Esophagus (tissue), 2 donors: ENCODE data around the gene MBD4. TPM values are rescaled to one million over a fixed set of nuclear protein-coding genes. Genes with fewer than 3 reads are reported as not detected.
"Not testable (repeated sequence)": the region's sequence is repeated elsewhere in the genome, so short reads cannot be mapped to it uniquely, and the experiment has no call there.

ENCODE experiments used
- H3K27ac ChIP-seq, 2 donors: one replicate each; pipeline ENCODE4 v1.5.1; 2013; ENCODE audit warnings: low read depth in 2 of 2, mild to moderate bottlenecking in 2 of 2, inconsistent platforms in 1 of 2, low read length in 1 of 2, moderate library complexity in 1 of 2
- H3K27me3 ChIP-seq, 2 donors: one replicate each; pipeline ENCODE4 v1.6.1; 2013; ENCODE audit warnings: low read length in 2 of 2, control low read depth in 1 of 2, mild to moderate bottlenecking in 1 of 2; ENCODE audit not compliant: insufficient read depth in 2 of 2, control insufficient read depth in 1 of 2
- H3K36me3 ChIP-seq, 2 donors: one replicate each; pipeline ENCODE4 v1.6.1; 2013; ENCODE audit warnings: low read length in 1 of 2; ENCODE audit not compliant: control insufficient read depth in 2 of 2, insufficient read depth in 2 of 2
- H3K4me1 ChIP-seq, 2 donors: one replicate each; pipeline ENCODE4 v1.6.1; 2013; ENCODE audit warnings: low read length in 1 of 2; ENCODE audit not compliant: control insufficient read depth in 2 of 2, insufficient read depth in 2 of 2
- H3K4me3 ChIP-seq, 2 donors: one replicate each; pipeline ENCODE4 v1.5.1; 2013; ENCODE audit warnings: low read length in 2 of 2, mild to moderate bottlenecking in 2 of 2, low read depth in 1 of 2, moderate library complexity in 1 of 2
- H3K9me3 ChIP-seq, 2 donors: one replicate each; pipeline ENCODE4 v1.6.1; 2013; ENCODE audit warnings: mild to moderate bottlenecking in 2 of 2, low read depth in 1 of 2, low read length in 1 of 2, moderate library complexity in 1 of 2; ENCODE audit not compliant: control insufficient read depth in 2 of 2, insufficient read depth in 1 of 2
- WGBS, 2 donors: extraction: QIAGEN DNeasy Blood & Tissue Kit; methylation state at CpG; one replicate each; pipeline ENCODE4 v1.1.7; 2013; 5-methylcytosine and 5-hydroxymethylcytosine counted together
- polyA plus RNA-seq, 2 donors: library from polyadenylated mRNA; stranded (reverse); fragments of 200-250 nt; gene quantifications; one replicate each; pipeline ENCODE4 v1.2.3, GENCODE V29; 2013
- donor health status: healthy with polysubstance abuse.
- donor health status: Bipolar disorder and iron deficiency.

MBD4 gene
- polyA plus RNA-seq, 2 donors: 6.2 to 13.4 TPM

DNA sequence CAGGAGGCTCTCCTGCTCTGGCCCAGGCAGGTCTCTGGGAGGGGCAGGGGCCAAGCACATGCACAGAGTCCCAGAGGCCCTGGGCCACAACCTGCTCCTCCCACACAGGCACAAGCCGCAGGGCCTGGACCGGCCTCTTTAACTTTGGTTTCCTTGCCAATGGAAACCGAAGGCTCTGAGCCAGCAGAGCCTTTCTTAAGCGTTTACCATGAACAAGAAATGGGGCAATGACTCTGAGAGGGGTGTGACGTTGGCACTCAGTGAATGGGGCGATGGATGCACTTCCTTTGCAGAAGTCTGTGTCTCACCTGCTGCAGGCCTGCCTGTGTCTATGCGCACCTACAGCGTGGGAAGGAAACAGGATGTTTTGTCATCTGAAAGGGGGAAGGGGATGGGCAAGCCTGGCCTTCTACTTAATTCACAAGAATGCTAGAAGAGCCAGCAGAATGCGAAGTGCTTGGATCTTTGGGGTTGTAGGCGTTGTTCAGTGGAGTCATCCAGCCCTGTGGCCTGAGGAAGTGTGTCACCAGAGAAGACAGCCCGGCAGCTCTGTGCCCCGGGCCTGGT is 42.1 kb upstream of the MBD4 start:
- Histone ChIP-seq H3K4me1 (peaks cover 0 to 10% of the 10 kb centered on the region in 2 donors), H3K4me3 (no peak overlapping the region), H3K27me3 (no peaks in the 10 kb centered on the region), H3K36me3 (peaks cover 0 to 13% of the 10 kb centered on the region in 2 donors), H3K27ac (peak overlapping the region; percentile 51 to 91), H3K9me3 (no peaks in the 10 kb centered on the region)
- 28 to 49% methylated on average over 12 of the region's 12 CpGs for WGBS, 2 donors

DNA sequence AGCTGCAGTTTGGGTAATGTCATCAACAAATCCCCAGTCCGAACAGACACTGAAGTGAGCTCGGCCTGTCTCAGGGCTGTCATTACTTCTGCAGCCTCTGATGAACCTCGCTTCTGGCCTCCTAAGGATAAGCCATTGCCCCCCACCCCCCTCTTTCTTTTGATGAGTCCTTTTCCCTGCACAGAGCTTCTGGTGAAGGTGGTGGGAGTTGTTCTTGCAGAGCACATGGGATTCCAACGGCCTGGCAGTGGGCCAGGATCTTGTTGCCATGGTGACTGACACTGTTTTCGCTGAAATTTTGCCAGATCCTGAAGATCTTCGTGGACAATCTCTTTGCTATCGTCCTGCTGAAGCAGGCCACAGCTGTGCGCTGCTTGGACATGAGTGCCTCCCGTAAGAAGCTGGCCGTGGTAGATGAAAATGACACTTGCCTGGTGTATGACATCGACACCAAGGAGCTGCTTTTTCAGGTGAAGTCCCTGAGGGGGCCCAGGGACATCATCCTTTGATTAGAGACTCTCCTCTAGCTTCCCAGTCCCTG is 41.5 kb upstream of the MBD4 start:
- Histone ChIP-seq H3K36me3 (peaks cover 0 to 13% of the 10 kb centered on the region in 2 donors), H3K27ac (peak overlapping the region; percentile 51 to 91), H3K4me1 (peaks cover 0 to 10% of the 10 kb centered on the region in 2 donors)
- H3K4me3 ChIP-seq, H3K9me3 ChIP-seq, H3K27me3 ChIP-seq: not testable (repeated sequence)
- 43 to 54% methylated on average over 7 to 8 of the region's 11 CpGs for WGBS, 2 donors

DNA sequence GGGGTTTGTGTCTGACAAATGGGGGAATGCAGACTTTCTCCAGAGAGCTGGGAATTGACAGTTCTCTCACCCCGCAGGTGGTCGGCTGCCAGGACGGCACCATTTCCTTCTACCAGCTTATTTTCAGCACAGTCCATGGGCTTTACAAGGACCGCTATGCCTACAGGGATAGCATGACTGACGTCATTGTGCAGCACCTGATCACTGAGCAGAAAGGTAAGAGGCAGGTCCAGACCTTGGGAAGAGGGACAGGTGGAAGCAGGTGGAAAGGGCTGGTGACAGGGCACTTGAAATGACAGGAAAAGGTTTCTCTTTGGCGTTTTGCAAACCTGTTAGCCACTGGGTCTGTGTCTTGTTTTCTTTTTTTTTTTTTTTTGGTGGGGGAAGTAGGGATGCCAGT is 36.8 kb upstream of the MBD4 start:
- H3K36me3 ChIP-seq: peaks cover 0 to 8% of the 10 kb centered on the region in 2 donors
- no peak overlapping the region for H3K27ac ChIP-seq
- H3K27me3 ChIP-seq: no peaks in the 10 kb centered on the region
- whole genome bisulfite sequencing, 2 donors: 86 to 95% methylated on average over 6 of the region's 6 CpGs
- H3K4me3 ChIP-seq: no peak overlapping the region
- no peaks in the 10 kb centered on the region for H3K4me1 ChIP-seq
- H3K9me3 ChIP-seq: no peaks in the 10 kb centered on the region

DNA sequence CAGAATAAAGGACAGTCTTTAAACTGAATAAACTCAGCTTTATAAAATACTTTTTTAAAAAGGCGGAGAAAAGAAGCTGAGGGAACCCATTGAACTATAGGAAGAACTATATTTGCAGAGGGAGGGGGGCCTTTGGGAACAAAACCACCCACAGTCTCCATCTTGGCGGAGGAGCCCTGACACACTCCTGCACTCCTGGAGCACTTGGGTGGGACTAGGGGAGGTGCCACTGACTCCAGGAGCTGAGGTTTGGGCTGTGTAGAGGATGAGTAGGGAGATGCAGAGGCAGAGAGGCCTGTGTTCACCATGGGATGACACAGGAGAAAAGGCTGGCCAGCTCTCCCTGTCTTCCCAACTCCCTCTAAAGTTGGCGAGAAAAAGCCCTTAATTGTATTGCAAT is 36.1 kb upstream of the MBD4 start:
- no peaks in the 10 kb centered on the region for H3K4me1 ChIP-seq
- H3K4me3 ChIP-seq: no peak overlapping the region
- H3K36me3 ChIP-seq: peaks cover 0 to 10% of the 10 kb centered on the region in 2 donors
- no peaks in the 10 kb centered on the region for H3K27me3 ChIP-seq
- WGBS, 2 donors: 96 to 99% methylated on average over 3 of the region's 3 CpGs
- H3K27ac ChIP-seq: no peak overlapping the region
- H3K9me3 ChIP-seq: no peaks in the 10 kb centered on the region

DNA sequence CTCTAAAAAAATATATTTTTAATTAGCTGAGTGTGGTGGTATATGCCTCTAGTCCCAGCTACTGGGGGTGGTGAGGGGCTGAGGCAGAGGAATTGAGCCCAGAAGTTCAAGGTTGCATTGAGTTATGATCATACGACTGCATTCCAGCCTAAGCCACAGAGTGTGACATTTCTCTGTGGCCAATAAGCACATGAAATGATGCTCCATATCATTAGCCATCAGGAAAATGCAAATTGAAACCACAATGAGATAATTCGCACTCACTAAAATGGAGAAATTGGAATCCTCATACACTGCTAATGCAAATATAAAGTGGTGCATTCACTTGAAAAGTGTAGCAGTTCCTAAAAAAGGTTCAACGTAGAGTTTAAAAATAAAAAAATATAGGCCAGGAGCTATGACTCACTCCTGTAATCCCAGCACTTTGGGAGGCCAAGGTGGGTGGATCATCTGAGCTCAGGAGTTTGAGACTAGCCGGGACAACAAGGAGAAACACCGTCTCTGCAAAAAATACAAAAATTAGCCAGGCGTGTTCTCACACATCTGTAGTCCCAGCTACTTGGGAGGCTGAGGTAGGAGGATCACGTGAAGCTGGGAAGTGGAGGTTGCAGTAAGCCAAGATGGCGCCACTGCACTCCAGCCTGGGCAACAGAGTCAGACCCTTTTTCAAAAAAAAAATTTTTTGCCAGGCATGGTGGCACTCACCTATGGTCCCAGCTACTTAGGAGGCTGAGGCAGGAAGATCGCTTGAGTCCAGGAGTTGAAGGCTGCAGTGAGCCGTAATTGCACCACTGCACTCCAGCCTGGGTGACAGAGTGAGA is 35.4 kb upstream of the MBD4 start:
- Histone ChIP-seq H3K36me3 (peaks cover 0 to 10% of the 10 kb centered on the region in 2 donors), H3K4me3 (no peak overlapping the region)
- 77% methylated on average over 10 of the region's 10 CpGs for WGBS, 2 donors

DNA sequence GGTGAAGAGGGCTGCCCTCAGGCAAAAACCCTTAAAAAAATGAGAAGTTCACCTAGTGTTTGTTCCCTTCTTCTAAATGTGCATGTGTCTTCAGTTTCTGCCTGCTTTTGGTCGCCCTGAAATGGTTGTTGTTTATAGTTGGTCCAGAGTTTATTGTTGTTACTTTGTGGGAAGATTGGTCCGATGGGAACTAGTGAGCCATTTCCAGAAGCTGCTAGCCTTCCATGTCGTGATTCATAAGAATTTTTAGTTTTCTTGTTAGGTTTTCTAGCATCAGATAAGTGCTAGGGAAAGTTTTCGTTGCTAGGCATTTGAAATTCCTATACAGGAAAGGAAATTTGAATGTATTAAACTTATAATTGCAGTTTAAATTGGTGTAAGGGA is 34.0 kb upstream of the MBD4 start:
- Histone ChIP-seq H3K4me3 (no peak overlapping the region), H3K36me3 (peaks cover 0 to 4% of the 10 kb centered on the region in 2 donors), H3K9me3 (no peaks in the 10 kb centered on the region), H3K4me1 (no peaks in the 10 kb centered on the region), H3K27me3 (no peaks in the 10 kb centered on the region), H3K27ac (no peak overlapping the region)
- 83 to 87% methylated on average over 4 of the region's 4 CpGs for WGBS, 2 donors

More for the DNA sequence above, 35.4 kb upstream of the MBD4 start:
- Histone ChIP-seq H3K4me1 (no peaks in the 10 kb centered on the region), H3K27ac (no peak overlapping the region), H3K9me3 (no peaks in the 10 kb centered on the region), H3K27me3 (no peaks in the 10 kb centered on the region)

DNA sequence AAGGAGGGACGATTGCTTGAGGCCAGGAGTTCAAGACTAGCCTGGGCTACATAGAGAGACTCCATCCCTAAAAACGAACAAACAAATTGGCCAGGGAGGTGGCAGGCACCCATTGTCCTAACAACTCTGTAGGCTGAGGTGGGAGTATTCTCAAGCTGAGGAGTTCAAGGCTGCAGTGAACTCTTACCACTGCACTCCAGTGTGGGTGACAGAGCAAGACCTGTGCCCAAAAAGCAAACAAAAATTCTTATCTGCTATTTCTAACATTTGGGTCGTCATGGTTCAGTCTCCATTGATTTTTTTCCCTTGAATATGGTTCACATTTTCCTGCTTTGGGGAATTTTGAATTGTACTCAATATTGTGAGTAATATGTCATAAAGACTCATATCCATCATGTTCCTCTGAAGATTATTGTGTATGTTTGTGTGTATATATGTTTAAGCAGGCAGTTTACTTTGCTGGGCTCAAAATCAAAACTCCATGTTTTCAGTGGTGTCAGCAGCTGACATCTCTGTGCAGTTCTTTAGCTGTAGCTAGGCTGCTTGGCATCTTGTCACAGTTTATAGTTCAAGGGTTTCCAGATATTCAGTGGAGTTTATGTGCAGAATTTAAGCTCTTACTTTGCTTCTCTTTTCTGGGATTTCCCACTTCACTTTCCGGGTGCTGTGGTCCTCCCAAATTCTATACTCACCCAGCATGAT is 33.5 kb upstream of the MBD4 start:
- 85% methylated on average over 4 of the region's 4 CpGs for WGBS, 2 donors
- no peaks in the 10 kb centered on the region for H3K9me3 ChIP-seq
- peaks cover 0 to 4% of the 10 kb centered on the region in 2 donors for H3K36me3 ChIP-seq
- no peaks in the 10 kb centered on the region for H3K27me3 ChIP-seq
- no peak overlapping the region for H3K27ac ChIP-seq
- no peaks in the 10 kb centered on the region for H3K4me1 ChIP-seq
- H3K4me3 ChIP-seq: no peak overlapping the region

DNA sequence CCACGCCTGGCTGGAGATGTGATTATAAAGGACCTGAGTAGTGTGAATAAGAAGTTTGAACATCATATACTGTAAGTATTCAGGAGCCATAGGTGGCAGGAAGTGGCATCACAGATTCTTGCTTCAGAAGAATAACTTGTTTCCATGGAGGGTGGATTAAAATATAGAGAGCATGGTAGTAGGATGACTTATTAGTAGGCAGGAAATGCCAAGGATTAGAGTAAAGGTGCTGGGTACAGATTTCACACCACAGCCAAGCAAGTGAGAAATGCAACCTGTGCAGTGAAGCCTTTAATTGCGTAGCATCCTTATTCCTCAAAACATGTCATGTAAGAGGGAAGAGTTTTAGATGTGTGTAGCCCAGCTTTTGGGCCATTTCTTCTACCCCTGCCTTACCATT is 31.1 kb upstream of the MBD4 start:
- H3K27me3 ChIP-seq: no peaks in the 10 kb centered on the region
- H3K9me3 ChIP-seq: no peaks in the 10 kb centered on the region
- WGBS, 2 donors: 94 to 98% methylated on average over 2 of the region's 2 CpGs
- H3K4me3 ChIP-seq: no peak overlapping the region
- peaks cover 0 to 7% of the 10 kb centered on the region in 2 donors for H3K36me3 ChIP-seq
- no peak overlapping the region for H3K27ac ChIP-seq
- no peaks in the 10 kb centered on the region for H3K4me1 ChIP-seq

DNA sequence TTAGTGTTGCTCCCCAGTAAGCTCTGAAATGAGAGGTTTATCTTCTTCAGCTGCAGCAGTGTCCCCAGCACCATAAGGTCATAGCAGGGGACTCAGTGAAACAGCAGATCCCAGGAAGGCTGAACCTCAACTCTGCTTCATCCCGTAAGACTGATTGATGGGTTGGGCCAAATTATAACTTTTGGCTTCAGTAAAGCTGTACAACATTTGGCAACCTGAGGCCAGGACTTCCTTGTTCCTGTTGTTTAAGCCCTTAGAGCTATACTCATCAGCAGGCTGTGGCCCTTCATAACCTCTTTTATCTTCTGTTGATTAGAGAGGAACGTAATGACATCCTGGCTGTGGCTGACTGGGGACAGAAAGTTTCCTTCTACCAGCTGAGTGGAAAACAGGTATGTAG is 29.3 kb upstream of the MBD4 start:
- no peaks in the 10 kb centered on the region for H3K9me3 ChIP-seq
- peaks cover 0 to 7% of the 10 kb centered on the region in 2 donors for H3K36me3 ChIP-seq
- H3K4me1 ChIP-seq: no peaks in the 10 kb centered on the region
- no peaks in the 10 kb centered on the region for H3K27me3 ChIP-seq
- H3K27ac ChIP-seq: no peak overlapping the region
- WGBS, 2 donors: 55 to 59% methylated on average over 2 of the region's 2 CpGs
- no peak overlapping the region for H3K4me3 ChIP-seq
